HG02642 (cell line): ENCODE results near the gene TP53.

ENCODE experiments used
- ATAC-seq: cut with Tn5 transposase; IDR thresholded peaks from one replicate; pipeline ENCODE4 v1.9.1; 2021; ENCODE audit warnings: mild to moderate bottlenecking; ENCODE audit not compliant: unreplicated experiment, poor library complexity

Gene TP53

DNA sequence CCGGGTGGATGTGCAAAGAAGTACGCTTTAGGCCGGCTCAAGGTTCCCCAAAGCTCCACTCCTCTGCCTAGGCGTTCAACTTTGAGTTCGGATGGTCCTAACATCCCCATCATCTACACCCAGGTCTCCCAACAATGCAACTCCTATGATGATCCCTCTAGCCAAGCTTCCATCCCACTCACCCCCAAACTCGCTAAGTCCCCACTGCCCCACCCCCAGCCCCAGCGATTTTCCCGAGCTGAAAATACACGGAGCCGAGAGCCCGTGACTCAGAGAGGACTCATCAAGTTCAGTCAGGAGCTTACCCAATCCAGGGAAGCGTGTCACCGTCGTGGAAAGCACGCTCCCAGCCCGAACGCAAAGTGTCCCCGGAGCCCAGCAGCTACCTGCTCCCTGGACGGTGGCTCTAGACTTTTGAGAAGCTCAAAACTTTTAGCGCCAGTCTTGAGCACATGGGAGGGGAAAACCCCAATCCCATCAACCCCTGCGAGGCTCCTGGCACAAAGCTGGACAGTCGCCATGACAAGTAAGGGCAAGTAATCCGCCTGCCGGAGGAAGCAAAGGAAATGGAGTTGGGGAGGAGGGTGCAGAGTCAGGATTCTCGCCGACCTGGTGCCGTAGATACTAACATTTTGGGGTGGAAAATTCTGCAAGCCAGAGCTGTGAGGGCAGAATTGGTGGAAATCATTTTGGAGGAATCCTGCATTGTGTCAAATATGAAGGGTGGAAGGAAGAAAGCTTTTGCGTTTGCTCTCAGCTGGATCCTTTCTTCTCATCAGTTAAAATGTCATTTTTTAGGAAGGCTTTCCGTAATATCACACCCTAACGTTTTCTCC lies at the start of gene TP53:
TSS of gene TP53 (minus strand) at position 419 of the 836 bp plus-strand sequence. CDS start 10,896 bp downstream, outside the sequence.
- peak; percentile 35 for ATAC-seq

DNA sequence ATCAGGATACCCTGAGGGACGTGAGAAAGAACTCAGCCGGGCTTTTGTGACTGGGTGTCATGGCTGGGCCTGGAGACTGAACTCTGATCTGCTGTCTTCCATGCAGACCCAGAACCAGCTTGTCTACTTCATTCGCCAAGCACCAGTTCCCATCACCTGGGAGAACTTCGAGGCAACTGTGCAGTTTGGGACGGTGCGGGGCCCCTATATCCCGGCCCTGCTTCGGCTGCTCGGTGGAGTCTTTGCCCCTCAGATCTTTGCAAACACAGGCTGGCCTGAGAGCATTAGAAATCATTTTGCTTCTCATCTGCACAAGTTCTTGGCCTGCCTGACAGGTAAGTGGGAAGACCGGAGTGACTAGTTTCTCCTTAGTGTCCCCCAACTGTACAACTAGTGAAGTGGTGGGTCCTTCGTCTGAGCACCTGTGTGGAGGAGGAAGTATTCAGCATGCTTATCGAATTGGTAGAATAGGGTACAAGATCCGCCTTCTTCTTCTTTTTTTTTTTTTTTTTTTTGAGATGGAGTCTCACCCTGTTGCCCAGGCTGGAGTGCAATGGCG lies 45.8 kb upstream of the TP53 start:
- no peak for ATAC-seq

DNA sequence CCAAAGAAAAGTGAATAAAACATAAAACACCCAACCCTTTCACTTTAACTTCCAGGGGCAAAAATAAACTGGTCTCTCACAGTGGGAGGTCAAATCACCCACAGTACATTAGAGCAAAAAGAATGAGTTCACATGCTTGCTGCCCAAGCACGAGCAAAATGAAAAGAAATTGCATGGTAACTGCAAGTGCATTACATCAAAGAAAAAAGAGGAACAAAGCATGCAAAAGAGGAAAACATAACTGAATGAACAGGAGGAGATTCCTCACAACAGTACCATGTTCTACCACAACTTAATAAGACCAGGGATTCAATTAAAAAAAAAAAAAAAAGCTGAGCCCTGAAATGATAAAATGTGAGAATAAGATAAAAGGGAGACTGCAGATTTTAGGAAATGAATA lies 42.5 kb upstream of the TP53 start:
- no peak for ATAC-seq

DNA sequence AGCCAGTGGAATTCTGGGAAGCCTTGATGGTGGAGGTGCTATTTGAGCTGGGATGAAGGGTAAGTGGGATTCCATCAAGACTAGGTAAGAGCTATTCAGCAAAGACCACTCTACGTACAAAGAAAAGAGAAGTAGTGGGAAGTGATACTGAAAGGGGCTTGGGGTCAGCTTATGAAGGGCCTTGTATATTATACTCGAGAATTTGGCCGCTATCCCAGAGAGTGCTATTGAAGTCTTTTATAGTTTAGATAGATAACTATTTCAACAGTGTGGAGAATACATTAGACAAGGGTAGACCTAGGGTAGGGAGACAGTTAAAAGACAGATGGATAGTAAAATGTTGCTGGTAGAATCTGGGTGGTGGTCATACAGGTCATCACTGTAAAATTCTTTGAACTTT lies 40.6 kb upstream of the TP53 start:
- no peak for ATAC-seq

DNA sequence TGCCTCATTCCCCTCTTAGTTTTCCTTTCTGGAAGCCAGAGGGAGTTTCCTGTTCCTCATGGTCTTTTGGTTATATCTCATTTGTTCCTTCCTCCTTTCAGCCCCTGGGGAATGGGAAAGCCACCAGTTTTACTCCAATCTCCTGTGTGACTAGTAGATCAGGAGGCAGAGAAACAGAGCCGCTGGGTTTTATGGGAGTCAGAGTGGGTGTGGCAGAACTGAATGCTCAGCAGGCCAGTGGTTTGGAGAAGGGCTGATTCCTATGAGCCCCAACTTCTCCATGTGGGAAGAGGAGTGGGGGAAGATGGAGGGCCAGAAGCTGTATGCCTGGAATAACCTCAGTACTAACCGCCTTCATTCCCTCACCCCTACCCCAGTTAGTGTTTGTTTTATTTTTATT lies 34.3 kb upstream of the TP53 start:
- ATAC-seq: no peak

DNA sequence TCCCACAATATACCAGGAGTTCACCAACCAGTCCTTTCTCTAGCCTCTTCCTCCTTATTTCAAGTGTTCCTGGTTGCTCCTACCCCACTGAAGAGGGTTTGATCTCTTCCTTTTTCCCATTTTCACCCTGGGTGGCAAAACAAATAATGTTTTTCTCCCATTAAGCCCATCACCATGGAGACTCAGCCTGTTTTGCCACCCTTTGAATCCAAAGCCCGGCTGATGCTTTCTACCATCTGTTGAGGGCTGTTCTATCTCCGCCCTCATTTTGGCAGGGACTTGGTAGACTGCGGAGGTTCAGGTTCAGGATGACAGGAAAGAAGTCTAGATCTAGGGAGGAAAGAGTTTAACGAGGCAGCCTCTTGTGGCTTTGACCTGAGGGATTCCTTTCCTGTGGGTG lies 32.8 kb upstream of the TP53 start:
- no peak for ATAC-seq

DNA sequence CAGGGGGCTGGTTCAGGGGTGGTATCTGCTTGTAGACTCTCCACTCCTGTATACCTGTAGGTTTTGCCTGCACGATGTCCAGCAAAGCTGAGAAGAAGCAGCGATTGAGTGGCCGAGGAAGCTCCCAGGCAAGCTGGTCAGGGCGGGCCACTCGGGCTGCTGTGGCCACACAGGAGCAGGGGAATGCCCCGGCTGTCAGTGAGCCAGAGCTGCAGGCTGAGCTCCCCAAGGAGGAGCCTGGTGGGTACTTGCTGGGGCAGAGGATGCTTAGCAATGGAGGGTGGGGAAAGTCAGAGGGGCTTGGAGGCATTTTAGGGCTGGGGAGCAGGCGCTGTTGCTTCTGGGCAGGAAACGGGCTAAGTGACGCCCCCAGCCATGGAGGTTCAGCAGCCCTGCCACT lies 32.4 kb upstream of the TP53 start:
- ATAC-seq: no peak

DNA sequence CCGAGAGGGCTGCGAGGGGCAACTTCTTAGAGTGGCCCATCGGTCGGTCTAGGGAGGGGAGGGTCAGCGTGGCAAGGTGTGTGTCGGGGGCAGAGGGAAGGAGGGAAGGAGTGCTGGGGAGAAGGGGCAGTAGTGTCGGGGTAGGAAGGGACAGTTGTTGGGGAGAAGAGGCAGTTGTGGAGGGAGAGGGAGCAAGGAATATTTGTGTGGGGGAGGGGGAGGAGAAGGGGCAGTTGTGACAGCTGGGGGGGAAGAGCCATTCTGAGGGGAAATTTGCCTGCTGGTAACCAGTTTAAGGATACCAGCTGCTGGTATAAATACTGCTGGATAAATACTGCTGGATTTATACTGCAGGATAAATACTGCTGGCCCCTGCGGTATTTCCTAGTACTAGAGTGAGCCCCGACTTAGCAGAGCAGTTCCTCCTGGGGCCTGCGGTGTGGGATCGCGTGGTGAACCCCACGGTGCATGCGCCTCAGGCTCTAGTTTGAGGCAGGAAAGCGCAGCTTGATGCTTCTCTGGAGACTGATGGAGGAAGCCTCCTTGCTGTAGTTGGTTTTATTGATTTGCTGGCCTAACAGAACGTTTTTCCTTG lies 30.6 kb upstream of the TP53 start:
- ATAC-seq: no peak

DNA sequence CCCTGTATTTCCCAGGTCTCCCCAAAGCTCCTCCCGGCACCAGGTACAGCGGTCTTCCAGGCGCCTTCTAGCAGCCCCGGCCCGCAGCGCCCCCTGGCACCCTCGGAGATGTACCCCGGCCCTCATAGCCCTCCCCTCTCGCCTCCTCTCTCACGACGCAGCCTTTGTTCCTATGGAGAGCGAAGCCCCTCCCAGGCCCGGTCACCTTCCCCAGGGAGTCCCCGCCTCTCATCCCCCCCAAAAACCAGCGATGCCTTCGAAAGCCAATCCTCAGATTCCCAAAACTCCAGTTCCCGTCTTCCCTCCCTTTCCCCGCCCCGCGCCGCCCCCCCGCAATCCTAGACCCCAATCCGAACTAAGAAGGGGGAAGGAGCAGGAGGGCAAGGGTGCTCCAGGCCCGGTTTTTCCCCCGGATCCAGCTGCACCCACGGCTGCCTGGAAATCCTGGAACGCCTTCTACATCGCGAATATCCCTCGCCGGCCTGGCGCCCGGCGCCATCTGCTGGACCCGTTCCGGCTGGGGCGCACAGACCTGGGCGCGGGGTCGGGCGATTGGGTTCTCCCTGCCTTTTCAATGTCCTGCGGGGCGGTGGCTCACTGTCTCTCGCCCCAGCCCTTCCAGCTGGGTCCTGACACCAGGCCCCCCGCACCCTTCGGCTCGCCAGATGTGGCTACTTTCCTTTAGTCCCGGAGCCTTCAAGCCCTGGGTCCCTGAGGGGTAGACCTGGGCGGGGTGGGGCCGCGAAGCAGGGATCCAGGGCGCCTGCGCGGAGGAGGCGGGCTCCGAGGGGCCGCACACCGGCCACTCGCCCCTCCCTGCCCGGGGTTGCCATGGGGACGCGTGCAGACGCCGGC lies 29.8 kb upstream of the TP53 start, which contains the start of gene DNAH2:
TSS of gene DNAH2 (plus strand) at position 844 of the 855 bp plus-strand sequence. CDS start 1,991 bp downstream, outside the sequence.
- ATAC-seq: peak; percentile 48

DNA sequence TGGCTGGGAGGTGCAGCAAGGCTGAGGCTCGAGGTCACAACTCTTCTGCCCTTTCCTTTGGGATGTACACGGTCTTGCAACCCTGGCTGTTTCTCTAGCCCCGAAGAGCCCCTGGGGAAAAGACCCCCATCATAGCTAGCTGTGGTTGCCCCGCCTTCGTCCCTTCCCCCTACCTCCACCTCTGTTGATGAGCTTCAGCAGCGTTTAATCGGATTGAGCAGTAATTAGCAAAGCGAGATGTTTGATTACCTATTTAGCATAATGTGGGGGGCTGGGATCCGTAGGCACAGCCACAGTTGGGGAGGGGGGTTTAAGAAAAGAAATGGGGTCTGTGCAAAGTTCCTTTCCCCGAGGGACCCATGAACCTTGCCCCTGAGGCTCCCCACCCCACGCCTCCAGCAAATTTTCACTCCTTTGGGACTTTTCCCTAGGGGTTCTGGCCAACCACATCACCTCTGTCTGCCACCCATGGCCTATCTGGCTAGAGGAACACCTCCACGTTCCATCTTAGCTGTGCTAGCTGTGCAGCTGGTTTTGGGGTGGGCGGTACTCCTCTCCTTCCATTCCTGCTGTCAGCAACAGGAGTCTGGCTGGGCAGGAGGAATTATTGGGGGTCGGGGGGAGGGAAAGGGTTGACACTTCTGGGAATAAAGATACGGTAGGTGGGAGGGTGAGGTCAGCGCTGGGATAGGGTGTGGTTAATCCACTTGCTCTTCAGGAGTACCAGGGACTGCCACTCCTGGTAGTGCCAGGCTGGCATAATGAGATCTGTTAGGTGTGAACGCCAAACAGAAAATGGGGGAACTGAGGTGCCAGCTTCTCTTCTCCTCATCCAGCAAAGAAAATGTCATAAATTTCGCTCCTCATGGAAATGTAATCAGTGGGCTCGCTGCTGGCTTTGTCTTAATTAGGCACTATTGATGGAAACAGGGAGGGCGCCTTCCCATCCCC lies 28.9 kb upstream of the TP53 start:
- no peak for ATAC-seq

DNA sequence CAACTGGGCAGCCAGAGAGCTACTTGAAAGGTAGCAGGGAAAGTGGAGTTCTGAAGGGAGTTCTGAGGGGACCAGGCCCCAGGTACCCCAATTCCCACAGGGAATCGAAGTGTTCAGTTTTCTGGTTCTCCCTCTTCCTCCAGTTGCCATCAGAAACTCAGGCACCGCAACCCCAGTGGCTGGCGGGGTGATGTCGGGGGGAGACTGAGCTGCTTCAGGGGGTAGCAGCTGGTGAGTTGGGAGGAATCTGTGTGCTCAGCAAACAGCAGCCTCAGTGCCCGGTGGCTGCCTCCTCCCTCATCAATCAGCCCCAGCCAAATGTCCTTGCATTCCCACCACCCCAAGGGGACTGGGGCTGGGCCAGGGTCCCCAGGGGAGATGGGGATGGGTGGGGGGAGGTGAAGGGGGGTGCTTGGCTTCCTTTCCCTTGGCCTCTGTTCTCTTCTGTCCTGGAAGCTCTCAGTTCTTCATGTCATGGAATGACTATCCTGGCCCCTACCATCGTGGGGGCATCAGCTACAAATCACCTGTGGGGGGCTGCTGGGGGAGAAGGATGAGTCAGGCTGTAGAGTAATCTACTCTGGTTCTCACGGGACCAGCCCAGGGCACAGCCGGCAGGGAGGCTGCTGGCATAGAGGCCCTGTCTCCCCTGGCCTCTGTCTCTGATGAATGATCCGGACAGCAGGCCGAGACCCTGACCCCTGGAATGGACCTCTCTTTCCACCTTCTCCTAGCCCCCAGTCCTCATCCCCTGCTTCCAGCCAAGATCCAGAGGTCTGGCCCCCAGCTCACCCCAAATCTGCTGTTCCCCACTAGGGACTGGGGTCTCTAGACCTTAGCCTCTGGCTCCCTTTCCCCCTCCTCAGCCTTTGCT lies 27.7 kb upstream of the TP53 start:
- no peak for ATAC-seq

DNA sequence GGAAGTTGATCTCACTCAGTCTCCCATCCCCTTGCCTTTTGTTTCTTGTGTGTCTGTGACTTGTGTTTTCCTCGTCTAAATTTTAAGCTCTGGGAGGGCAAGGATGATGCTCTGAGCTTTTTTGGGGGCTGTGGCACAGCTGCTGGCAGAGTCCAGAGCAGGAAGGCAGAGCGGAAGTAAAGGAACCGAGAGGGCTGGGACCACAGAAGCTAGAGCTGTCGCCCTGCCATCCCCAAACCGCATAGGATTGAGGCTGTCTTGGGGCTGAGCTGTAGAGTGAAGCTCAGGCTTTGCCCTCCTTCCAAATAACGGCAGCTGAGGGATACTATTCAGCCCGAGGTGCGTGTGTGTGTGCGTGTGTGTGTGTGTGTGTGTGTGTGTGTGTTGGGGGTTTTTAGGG lies 26.5 kb upstream of the TP53 start:
- ATAC-seq: no peak

DNA sequence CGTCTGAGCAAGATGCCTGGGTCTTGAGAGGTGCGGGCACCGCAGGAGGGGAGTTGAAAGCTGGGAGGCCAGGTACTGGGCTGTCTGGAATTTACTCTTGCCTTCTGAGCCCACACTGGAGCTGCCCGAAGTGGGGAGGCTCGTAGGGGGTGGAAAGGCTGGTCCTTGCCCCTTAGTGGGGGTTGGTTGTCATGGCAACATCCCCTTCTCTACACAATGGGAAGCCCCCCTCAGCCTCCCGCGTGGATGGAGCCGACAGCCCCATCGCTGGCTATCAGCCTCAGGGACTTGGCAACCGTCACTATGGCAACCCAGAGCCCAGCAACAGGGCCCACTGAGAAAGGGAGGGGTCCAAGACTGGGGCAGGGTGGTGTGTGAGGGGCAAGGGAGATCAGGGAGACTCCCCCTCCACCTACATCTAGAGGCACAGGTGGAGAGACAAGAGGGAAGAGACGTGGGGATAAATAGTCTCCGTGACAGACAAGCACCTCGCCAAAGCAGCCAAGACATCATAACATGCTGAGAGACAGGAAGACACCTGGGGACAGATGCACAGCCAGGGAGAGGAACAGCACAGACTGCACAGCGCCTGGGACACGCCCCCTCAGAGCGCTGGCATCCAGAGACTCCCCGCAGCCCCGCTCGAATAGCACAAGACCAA lies 25.0 kb upstream of the TP53 start:
- ATAC-seq: no peak

DNA sequence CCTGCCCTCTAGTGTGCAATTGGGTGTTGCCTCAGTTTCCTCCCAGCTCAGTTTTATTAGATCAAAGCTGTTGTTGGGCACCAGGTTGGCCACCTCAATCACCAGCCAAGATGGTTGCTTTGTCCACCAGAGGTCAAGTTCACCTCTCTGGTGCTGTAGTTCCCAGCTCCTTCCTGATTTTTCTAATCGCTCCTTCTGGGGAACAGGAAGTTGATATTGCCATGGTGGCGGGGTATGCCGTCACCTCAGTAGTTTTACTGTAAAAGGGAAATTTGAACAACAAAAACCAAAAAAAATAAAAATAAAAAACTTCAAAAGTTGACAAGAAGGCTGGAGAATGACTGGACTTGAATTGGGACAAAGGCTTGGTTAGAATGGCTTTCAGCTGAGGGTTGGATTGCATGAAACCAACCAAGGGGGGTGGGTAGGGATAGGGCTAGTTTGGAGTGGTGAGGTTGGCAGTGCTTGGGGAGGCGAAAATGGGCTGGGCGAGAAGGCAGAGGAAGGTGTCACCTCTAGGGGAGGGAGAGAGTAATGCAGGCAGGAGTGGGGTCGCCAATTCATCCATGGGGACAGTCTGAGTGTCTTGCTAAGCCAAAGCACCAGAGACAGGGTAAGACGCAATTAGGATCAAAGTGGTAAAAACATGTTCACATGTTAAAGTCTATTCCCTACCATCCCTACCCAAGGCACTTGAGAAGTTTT lies 23.9 kb upstream of the TP53 start:
- no peak for ATAC-seq

DNA sequence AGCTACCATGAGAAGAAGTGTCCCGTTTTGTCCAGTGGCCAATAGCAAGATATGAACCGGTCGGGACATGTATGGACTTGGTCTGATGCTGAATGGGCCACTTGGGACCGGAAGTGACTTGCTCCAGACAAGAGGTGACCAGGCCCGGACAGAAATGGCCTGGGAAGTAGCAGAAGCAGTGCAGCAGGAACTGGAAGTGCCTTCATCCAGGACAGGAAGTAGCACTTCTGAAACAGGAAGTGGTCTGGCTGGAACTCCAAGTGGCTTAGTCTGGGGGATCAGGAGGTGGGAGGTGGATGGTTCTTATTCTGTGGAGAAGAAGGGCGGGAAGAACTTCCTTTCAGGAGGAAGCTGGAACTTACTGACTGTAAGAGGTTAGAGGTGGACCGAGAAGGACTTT lies 23.0 kb upstream of the TP53 start:
- no peak for ATAC-seq

DNA sequence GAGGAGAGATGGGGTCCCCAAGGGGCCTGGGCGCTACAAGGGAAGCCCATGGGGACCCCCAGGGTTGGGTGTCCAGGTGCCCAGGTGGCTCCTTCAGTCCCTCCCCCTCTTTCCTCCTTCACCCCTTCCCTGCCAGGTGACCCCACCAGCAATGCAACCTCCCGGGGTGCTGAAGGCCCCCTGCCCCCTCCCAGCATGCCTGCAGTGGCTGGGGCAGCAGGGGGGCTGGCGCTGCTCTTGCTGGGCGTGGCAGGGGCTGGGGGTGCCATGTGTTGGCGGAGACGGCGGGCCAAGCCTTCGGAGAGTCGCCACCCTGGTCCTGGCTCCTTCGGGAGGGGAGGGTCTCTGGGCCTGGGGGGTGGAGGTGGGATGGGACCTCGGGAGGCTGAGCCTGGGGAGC lies 21.7 kb upstream of the TP53 start:
- ATAC-seq: no peak
